Thoracic aorta (tissue), 2 donors: ENCODE data around the gene TCP11L2. TPM values are rescaled to one million over a fixed set of nuclear protein-coding genes. Genes with fewer than 3 reads are reported as not detected.

Source experiments
- ATAC-seq: fragments of 150-250 bp; one replicate; pipeline ENCODE4 v1.8.0; 2017; ENCODE audit warnings: low read depth; ENCODE audit not compliant: insufficient number of reproducible peaks, low FRiP score
- DNase-seq: peaks from one replicate; pipeline ENCODE4 v3.0.0-alpha.2; 2020; ENCODE audit warnings: low spot score
- H3K27ac ChIP-seq, 2 donors: fragments of 200-600 bp; sonication (generic); 1 replicate in 1 of 2; 2 replicates in 1 of 2; pipeline ENCODE4 v1.5.1; 2016; ENCODE audit warnings: mild to moderate bottlenecking in 2 of 2, moderate library complexity in 2 of 2
- H3K27me3 ChIP-seq: fragments of 200-600 bp; sonication (generic); replicated peaks from 2 replicates; pipeline ENCODE4 v1.6.0; 2016; ENCODE audit warnings: mild to moderate bottlenecking; ENCODE audit not compliant: insufficient read depth
- H3K36me3 ChIP-seq: fragments of 200-600 bp; sonication (generic); one replicate; pipeline ENCODE4 v1.5.1; 2016
- H3K4me1 ChIP-seq, 2 donors: fragments of 200-600 bp; sonication (generic); 1 replicate in 1 of 2; 2 replicates in 1 of 2; pipeline versions ENCODE4 v1.5.1 to v1.6.0; 2016; ENCODE audit warnings: low read depth in 2 of 2, mild to moderate bottlenecking in 1 of 2; ENCODE audit not compliant: control insufficient read depth in 1 of 2
- H3K4me3 ChIP-seq: fragments of 200-600 bp; sonication (generic); 2 replicates; pipeline ENCODE4 v1.5.1; 2016; ENCODE audit warnings: mild to moderate bottlenecking
- H3K9me3 ChIP-seq: fragments of 200-600 bp; sonication (generic); 2 replicates; pipeline ENCODE4 v1.5.1; 2016
- CTCF ChIP-seq: fragments of 200-600 bp; sonication (generic); IDR thresholded peaks from one replicate; pipeline ENCODE4 v1.5.1; 2019; ENCODE audit warnings: antibody characterized with exemption
- total RNA-seq, 2 donors: library from RNA; depleted of rRNA; stranded (reverse); fragments of >200 nt; gene quantifications; one replicate each; pipeline versions ENCODE4 v1.1.0 to v1.2.3, GENCODE V29; 2016

Gene TCP11L2
- total RNA-seq, 2 donors from 2014 or later = 23.1 to 23.2 TPM

GRCh38 chr12:106271575-106272505 lies 30.7 kb upstream of the TCP11L2 start:
- ATAC-seq = no peak
- no peak overlapping the region for H3K27ac ChIP-seq

GRCh38 chr12:106273491-106273890 lies 29.0 kb upstream of the TCP11L2 start:
- Histone ChIP-seq H3K27me3 (no peaks in the 10 kb centered on the region), H3K36me3 (no peaks in the 10 kb centered on the region), H3K27ac (no peak overlapping the region), H3K4me1 (no peaks in the 10 kb centered on the region), H3K4me3 (no peak overlapping the region), H3K9me3 (no peaks in the 10 kb centered on the region)
- DNase-seq = no peak
- no peak for ATAC-seq
- TF ChIP-seq CTCF = no peak

More at GRCh38 chr12:106271575-106272505, 30.7 kb upstream of the TCP11L2 start:
- no peak for TF ChIP-seq CTCF
- Histone ChIP-seq H3K9me3 (no peaks in the 10 kb centered on the region), H3K4me3 (no peak overlapping the region), H3K36me3 (no peaks in the 10 kb centered on the region), H3K27me3 (no peaks in the 10 kb centered on the region), H3K4me1 (no peaks in the 10 kb centered on the region)
- DNase-seq = no peak

- no peak for ATAC-seq
- Histone ChIP-seq H3K27me3 (no peaks in the 10 kb centered on the region), H3K9me3 (no peaks in the 10 kb centered on the region), H3K27ac (no peak overlapping the region), H3K4me3 (no peak overlapping the region), H3K4me1 (no peaks in the 10 kb centered on the region), H3K36me3 (no peaks in the 10 kb centered on the region)
- TF ChIP-seq CTCF = no peak
- DNase-seq = no peak
Measured at GRCh38 chr12:106274012-106274411, 28.5 kb upstream of the TCP11L2 start.

GRCh38 chr12:106274575-106275121 lies 27.9 kb upstream of the TCP11L2 start:
- H3K36me3 ChIP-seq = no peaks in the 10 kb centered on the region
- DNase-seq = no peak
- no peak overlapping the region for H3K27ac ChIP-seq
- no peaks in the 10 kb centered on the region for H3K27me3 ChIP-seq
- TF ChIP-seq CTCF = no peak
- no peak for ATAC-seq
- no peak overlapping the region for H3K4me3 ChIP-seq
- H3K9me3 ChIP-seq = no peaks in the 10 kb centered on the region
- no peaks in the 10 kb centered on the region for H3K4me1 ChIP-seq

- Histone ChIP-seq H3K9me3 (no peaks in the 10 kb centered on the region), H3K4me3 (no peak overlapping the region), H3K27ac (no peak overlapping the region), H3K36me3 (no peaks in the 10 kb centered on the region), H3K27me3 (no peaks in the 10 kb centered on the region), H3K4me1 (no peaks in the 10 kb centered on the region)
- DNase-seq (no peak), ATAC-seq (no peak)
- no peak for TF ChIP-seq CTCF
Measured at GRCh38 chr12:106275458-106275857, 27.1 kb upstream of the TCP11L2 start.
